KG1 (cell line): ENCODE results near the gene PON3.
"Not testable (repeated sequence)": the region's sequence is repeated elsewhere in the genome, so short reads cannot be mapped to it uniquely, and the experiment has no call there.

ENCODE experiments used
- DNase-seq: peaks from one replicate; lab custom pipeline; 2025; lab: John Stamatoyannopoulos, UW

PON3 gene

GRCh38 chr7:95411666-95412065 is 15.5 kb upstream of the PON3 start:
- no peak for DNase-seq

DNA sequence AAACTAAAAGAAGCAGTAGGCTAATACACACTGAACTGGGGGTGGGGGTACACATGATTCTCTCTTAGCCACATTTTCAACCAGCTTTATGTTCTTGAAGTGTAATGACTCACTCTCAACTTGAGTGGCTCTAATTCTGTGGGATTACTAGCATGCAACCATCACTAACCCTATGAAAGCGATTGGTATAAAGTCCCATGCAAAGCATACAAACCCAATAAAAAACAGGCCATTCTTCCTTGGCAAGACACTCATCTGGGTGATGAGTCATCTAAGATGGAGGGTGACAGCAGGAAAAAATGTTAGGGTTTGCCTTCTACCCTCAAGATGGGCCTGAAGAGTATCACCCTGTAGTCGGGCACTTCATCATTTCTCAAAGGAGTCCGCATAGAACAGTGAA is 14.9 kb upstream of the PON3 start:
- no peak for DNase-seq

DNA sequence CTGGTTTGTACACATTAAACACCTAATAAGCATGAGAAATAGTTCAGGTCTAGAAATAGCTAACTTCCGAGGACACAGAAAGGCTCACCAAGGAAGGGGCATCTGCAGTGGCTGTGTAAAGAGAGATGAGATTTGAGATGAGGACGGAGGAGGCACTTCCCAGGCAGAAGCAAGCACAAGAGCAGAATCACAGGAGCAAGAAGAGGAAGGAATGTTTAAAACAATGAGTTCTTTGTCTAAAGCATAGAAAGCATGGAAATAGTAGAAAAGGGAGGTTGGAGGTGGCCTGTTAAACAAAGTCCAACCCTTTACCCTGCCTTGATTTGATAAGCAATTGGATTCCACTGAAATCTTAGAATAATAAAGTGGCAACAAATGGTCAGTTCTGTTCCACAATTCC is 11.6 kb upstream of the PON3 start:
- no peak for DNase-seq

- no peak for DNase-seq
Observed at GRCh38 chr7:95405800-95406199, 9.6 kb upstream of the PON3 start.

DNA sequence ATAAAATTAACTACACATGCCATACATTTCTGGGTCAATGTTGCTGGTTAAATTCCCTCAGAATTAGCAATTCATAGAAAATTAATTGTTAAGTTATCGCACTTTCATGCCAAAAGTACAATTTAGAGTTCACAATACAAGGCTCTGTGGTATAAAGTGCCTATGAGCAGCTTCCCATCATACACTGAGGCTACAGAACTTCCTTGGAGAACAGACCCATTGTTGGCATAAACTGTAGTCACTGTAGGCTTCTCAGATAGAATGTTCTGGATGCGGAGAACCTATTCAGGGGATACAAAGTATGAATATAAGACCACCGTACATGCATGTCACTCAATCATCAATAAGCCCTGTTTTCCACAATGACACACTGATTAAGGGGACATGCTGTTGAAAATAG is 9.0 kb upstream of the PON3 start:
- DNase-seq = no peak

GRCh38 chr7:95404316-95404865 is 8.2 kb upstream of the PON3 start:
- DNase-seq = no peak

- DNase-seq = no peak
Observed at GRCh38 chr7:95398155-95398940, 2.2 kb upstream of the PON3 start.

GRCh38 chr7:95397381-95397780 is 1.2 kb upstream of the PON3 start:
- DNase-seq = no peak

GRCh38 chr7:95395755-95396135 is 430 bp downstream of the PON3 start:
- DNase-seq = no peak

DNA sequence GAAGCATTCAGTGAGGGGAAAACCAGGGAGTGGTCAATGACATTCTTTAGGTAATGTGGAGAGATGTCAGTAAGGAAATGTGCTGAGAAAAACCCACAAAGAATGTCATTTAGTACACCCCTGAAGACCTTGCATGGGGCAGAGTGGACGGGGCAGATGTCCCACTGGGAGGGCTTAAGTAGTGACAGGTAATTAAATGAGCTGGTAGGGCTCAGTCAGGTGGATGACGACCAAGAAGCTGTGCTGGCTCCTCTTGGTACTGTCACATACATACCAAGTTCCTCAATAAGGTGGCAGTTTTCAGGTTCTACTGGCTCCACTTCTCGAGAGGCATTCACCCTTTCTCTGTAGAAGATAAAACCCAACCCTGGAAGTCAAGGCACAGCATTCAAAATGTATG is 1.8 kb downstream of the PON3 start:
- no peak for DNase-seq

GRCh38 chr7:95391761-95392160 is 4.4 kb downstream of the PON3 start:
- no peak for DNase-seq

DNA sequence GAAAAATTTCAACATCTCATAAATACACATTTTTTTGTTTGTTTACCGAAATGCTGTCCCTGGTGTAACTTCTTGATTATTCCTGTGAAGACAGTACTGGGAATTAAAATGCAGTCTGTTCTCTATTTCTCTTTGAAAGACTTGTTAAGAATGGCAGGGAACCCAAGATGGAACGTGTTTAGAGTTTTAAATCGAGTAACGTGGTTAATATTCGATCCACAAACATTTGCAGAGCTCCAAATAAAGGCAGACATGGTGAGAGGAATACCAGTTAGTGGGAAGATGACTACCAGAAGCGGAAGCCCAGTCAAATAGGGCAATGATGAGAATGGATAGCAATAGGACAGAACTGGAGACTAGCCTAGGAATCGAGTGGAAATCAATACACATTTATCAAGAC is 6.7 kb downstream of the PON3 start:
- DNase-seq = no peak

- not testable (repeated sequence) for DNase-seq
Observed at GRCh38 chr7:95379457-95379856, 16.7 kb downstream of the PON3 start.

- no peak for DNase-seq
Observed at GRCh38 chr7:95376632-95377400, 19.4 kb downstream of the PON3 start.

GRCh38 chr7:95375591-95376257 is 20.5 kb downstream of the PON3 start:
- DNase-seq = no peak

GRCh38 chr7:95373323-95373722 is 22.9 kb downstream of the PON3 start:
- no peak for DNase-seq

GRCh38 chr7:95368235-95368634 is 27.9 kb downstream of the PON3 start:
- DNase-seq = no peak

- no peak for DNase-seq
Observed at GRCh38 chr7:95367606-95368005, 28.6 kb downstream of the PON3 start.

- DNase-seq = no peak
Observed at GRCh38 chr7:95365151-95365550, 31.0 kb downstream of the PON3 start.

GRCh38 chr7:95357623-95358022 is 38.6 kb downstream of the PON3 start:
- DNase-seq = no peak

- no peak for DNase-seq
Observed at GRCh38 chr7:95342642-95343307, 53.4 kb downstream of the PON3 start.

GRCh38 chr7:95342029-95342428 is 54.1 kb downstream of the PON3 start:
- no peak for DNase-seq
